Retina (tissue), 1 donor: ENCODE data around the gene KIAA1328.
A peak's percentile ranks its signal among the peaks of the same experiment; 100 is the strongest.

Source experiments
- DNase-seq: peaks from one replicate; pipeline ENCODE4 v3.0.0-alpha.2; 2016

KIAA1328 gene

GRCh38 chr18:37259711-37260110 lies 430.8 kb downstream of the KIAA1328 start:
- DNase-seq = no peak

- DNase-seq = no peak
Measured at GRCh38 chr18:37260367-37261093, 431.6 kb downstream of the KIAA1328 start.

GRCh38 chr18:37261246-37261840 lies 432.4 kb downstream of the KIAA1328 start:
- no peak for DNase-seq

- no peak for DNase-seq
Measured at GRCh38 chr18:37261988-37262387, 433.1 kb downstream of the KIAA1328 start.

GRCh38 chr18:37264956-37265355 lies 436.0 kb downstream of the KIAA1328 start:
- no peak for DNase-seq

GRCh38 chr18:37265382-37265781 lies 436.5 kb downstream of the KIAA1328 start:
- no peak for DNase-seq

- no peak for DNase-seq
Measured at GRCh38 chr18:37266290-37266689, 437.4 kb downstream of the KIAA1328 start.

GRCh38 chr18:37270038-37270665 lies 441.2 kb downstream of the KIAA1328 start:
- DNase-seq = peak; percentile 73

GRCh38 chr18:37270666-37271052 lies 441.7 kb downstream of the KIAA1328 start:
- no peak for DNase-seq

GRCh38 chr18:37272226-37272625 lies 443.3 kb downstream of the KIAA1328 start:
- DNase-seq = no peak

GRCh38 chr18:37272841-37273240 lies 443.9 kb downstream of the KIAA1328 start:
- DNase-seq = no peak

- DNase-seq = peak; percentile 53
Measured at GRCh38 chr18:37274309-37275236, 445.6 kb downstream of the KIAA1328 start.

- DNase-seq = no peak
Measured at GRCh38 chr18:37275237-37275741, 446.4 kb downstream of the KIAA1328 start.

GRCh38 chr18:37276111-37276890 lies 447.4 kb downstream of the KIAA1328 start:
- no peak for DNase-seq

- no peak for DNase-seq
Measured at GRCh38 chr18:37277804-37278203, 448.9 kb downstream of the KIAA1328 start.
